Measurements from ENCODE around the gene SLC25A24. TPM values are rescaled to one million over a fixed set of nuclear protein-coding genes. Genes with fewer than 3 reads are reported as not detected.

The SLC25A24 gene
- total RNA-seq, 1 experiment from 2014 or later = 23.6 TPM

DNA sequence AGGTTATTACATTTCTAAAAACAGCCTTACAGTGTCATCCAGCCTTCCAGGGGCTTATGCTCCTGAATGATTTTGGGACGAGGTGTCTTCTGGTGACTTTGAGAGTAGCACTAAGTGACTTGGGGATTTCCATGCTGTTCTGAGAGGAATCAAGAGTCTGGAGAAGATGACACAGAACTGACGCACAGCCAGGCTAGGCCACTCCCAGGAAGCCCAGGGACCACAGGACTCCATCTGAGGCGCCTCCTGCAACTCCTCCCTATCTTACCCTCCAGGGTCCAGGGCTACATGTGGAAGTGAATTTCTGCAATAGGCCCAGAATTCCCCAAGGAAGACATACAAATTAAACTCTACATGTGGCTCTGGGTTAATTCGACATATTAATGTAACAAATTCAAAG is 92.5 kb downstream of the SLC25A24 start:
- Histone ChIP-seq H3K27me3 (ENCODE audit: insufficient read depth, low read length) (0 out of 2 replicates have a peak, but pooled peaks cover 11% of the 10 kb centered on the region), H3K9ac (ENCODE audit: low read length) (no peak overlapping the region), H3K4me1 (ENCODE audit: control insufficient read depth in 1 of 2, insufficient read depth in 2 of 2, low read length in 2 of 2) (peaks cover 0 to 5% of the 10 kb centered on the region in 2 experiments; a peak in 1 of 4 replicates), H3K9me3 (ENCODE audit: control insufficient read depth in 1 of 2, insufficient read depth in 1 of 2, low read depth in 1 of 2, low read length in 2 of 2) (no peaks in the 10 kb centered on the region), H2AFZ (ENCODE audit: low read depth, low read length, poor library complexity, severe bottlenecking) (no peak overlapping the region), H3K36me3 (ENCODE audit: control insufficient read depth in 1 of 2, insufficient read depth in 2 of 2, low read length in 2 of 2) (no peaks in the 10 kb centered on the region), H3K4me2 (ENCODE audit: low read length) (no peak overlapping the region), H3K79me2 (ENCODE audit: insufficient read depth, low read length) (no peaks in the 10 kb centered on the region), H3K4me3 (replicated peaks in 1 of 2; ENCODE audit: low read depth in 1 of 2, low read length in 2 of 2) (no peak overlapping the region), H3K27ac (ENCODE audit: low read depth, low read length) (no peak overlapping the region), H3K9me2 (ENCODE audit: insufficient read depth) (no peaks in the 10 kb centered on the region), H4K20me1 (ENCODE audit: insufficient read depth) (no peaks in the 10 kb centered on the region)
- CTCF ChIA-PET = no interaction called here
- no peak for DNase-seq (ENCODE audit: low read depth, low spot score)
- POLR2A ChIA-PET = no interaction called here
- no TSS peak for BruUV-seq (replicated peaks)
- RAD21 ChIA-PET (ENCODE audit: low non-redundant PET in 1 of 2, low total read pairs in 2 of 2, uncharacterized antibody in 2 of 2, unreplicated experiment in 2 of 2) = no interaction called here
- peak; percentile 78 for ATAC-seq
- intact Hi-C loops (cut with micrococcal nuclease) = no loop called here
- no peak for TF ChIP-seq CBX3 (IDR thresholded peaks at IDR 0.05; ENCODE audit: low read depth)
- TF ChIP-seq CEBPB (IDR thresholded peaks at IDR 0.05; ENCODE audit: low read depth) = no peak
- TF ChIP-seq, protein P1, sequence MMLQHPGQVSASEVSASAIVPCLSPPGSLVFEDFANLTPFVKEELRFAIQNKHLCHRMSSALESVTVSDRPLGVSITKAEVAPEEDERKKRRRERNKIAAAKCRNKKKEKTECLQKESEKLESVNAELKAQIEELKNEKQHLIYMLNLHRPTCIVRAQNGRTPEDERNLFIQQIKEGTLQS (IDR thresholded peaks at IDR 0.05) = no peak
- no peak for TF ChIP-seq YY1 (IDR thresholded peaks at IDR 0.05; ENCODE audit: extremely low read depth, insufficient replicate concordance, low read depth, low read length)
- no peak for TF ChIP-seq RAD21 (IDR thresholded peaks at IDR 0.05; ENCODE audit: low read depth)
- no peak for TF ChIP-seq ZNF274 (IDR thresholded peaks at IDR 0.05; ENCODE audit: low read depth, low read length)
- TF ChIP-seq ZBTB33 (IDR thresholded peaks at IDR 0.05; ENCODE audit: extremely low read depth, insufficient replicate concordance, low read length) = no peak

DNA sequence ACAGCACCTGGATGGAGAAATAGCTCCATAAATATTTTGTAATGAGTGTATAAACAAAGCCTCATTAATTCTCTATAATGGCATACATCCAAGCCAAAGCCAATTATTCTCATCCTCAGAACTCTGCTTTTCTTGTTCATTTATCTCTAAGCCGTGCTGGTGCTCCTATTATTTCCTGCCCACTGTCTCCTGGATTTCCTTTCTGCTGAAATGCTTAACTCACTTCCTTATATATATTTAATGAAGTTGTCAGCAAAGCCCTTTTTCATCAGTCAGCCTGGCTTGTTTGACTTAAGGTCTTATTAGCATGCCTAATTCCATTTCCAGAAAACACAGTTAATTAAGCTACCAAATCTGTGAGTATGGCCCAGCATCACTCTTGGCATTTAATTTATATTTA is 93.4 kb downstream of the SLC25A24 start:
- H3K79me2 ChIP-seq (ENCODE audit: insufficient read depth, low read length) = no peaks in the 10 kb centered on the region
- DNase-seq (ENCODE audit: low read depth, low spot score) (no peak), ATAC-seq (no peak)
- no peak overlapping the region for H3K4me2 ChIP-seq (ENCODE audit: low read length)
- RAD21 ChIA-PET (ENCODE audit: low non-redundant PET in 1 of 2, low total read pairs in 2 of 2, uncharacterized antibody in 2 of 2, unreplicated experiment in 2 of 2) = no interaction called here
- no peaks in the 10 kb centered on the region for H3K9me2 ChIP-seq (ENCODE audit: insufficient read depth)
- H4K20me1 ChIP-seq (ENCODE audit: insufficient read depth) = no peaks in the 10 kb centered on the region
- H3K9me3 ChIP-seq (ENCODE audit: control insufficient read depth in 1 of 2, insufficient read depth in 1 of 2, low read depth in 1 of 2, low read length in 2 of 2) = no peaks in the 10 kb centered on the region
- no TSS peak for BruUV-seq (replicated peaks)
- POLR2A ChIA-PET = no interaction called here
- no peak overlapping the region for H3K9ac ChIP-seq (ENCODE audit: low read length)
- no peak overlapping the region for H3K4me3 ChIP-seq (replicated peaks in 1 of 2; ENCODE audit: low read depth in 1 of 2, low read length in 2 of 2)
- TF ChIP-seq RAD21 (IDR thresholded peaks at IDR 0.05; ENCODE audit: low read depth) (no peak), EZH2phosphoT487 (IDR thresholded peaks at IDR 0.05; ENCODE audit: borderline replicate concordance) (no peak)
- CTCF ChIA-PET = no interaction called here
- H3K27ac ChIP-seq (ENCODE audit: low read depth, low read length) = no peak overlapping the region
- H3K4me1 ChIP-seq (ENCODE audit: control insufficient read depth in 1 of 2, insufficient read depth in 2 of 2, low read length in 2 of 2) = peaks cover 0 to 5% of the 10 kb centered on the region in 2 experiments; a peak in 1 of 4 replicates
- H2AFZ ChIP-seq (ENCODE audit: low read depth, low read length, poor library complexity, severe bottlenecking) = no peak overlapping the region
- intact Hi-C loops (cut with micrococcal nuclease) = no loop called here
- H3K36me3 ChIP-seq (ENCODE audit: control insufficient read depth in 1 of 2, insufficient read depth in 2 of 2, low read length in 2 of 2) = no peaks in the 10 kb centered on the region
- 0 out of 2 replicates have a peak, but pooled peaks cover 11% of the 10 kb centered on the region for H3K27me3 ChIP-seq (ENCODE audit: insufficient read depth, low read length)
